Neural cell (in vitro differentiated cells): Measurements from ENCODE around the gene NCKAP1. TPM values are rescaled to one million over a fixed set of nuclear protein-coding genes. Genes with fewer than 3 reads are reported as not detected.

Experiments used
- H2AFZ ChIP-seq: fragments of 200-600, 300-800 bp; sonication (generic), shearing (Covaris generic); 2 replicates; pipeline ENCODE4 v1.6.0; 2014; ENCODE audit warnings: low read depth, mild to moderate bottlenecking, antibody characterized with exemption, low read length, moderate library complexity
- H3F3A ChIP-seq: fragments of 200-600 bp; shearing (Covaris generic); 2 replicates; pipeline ENCODE4 v1.6.1; 2016; ENCODE audit warnings: mild to moderate bottlenecking, moderate library complexity, mixed read lengths, antibody characterized with exemption, low read length; ENCODE audit not compliant: insufficient read depth, poor library complexity, severe bottlenecking
- H3K27ac ChIP-seq: fragments of 200-600, 300-800 bp; sonication (generic), shearing (Covaris generic); 2 replicates; pipeline ENCODE4 v1.5.1; 2014; ENCODE audit warnings: mild to moderate bottlenecking, low read length, moderate library complexity
- H3K27me3 ChIP-seq: fragments of 300-800, 200-600 bp; sonication (generic), shearing (Covaris generic); 2 replicates; pipeline ENCODE4 v1.6.0; 2014; ENCODE audit warnings: mild to moderate bottlenecking, low read depth, low read length, moderate library complexity; ENCODE audit not compliant: insufficient read depth
- H3K36me3 ChIP-seq: fragments of 300-800, 200-600 bp; sonication (generic), shearing (Covaris generic); 2 replicates; pipeline ENCODE4 v1.5.1; 2014; ENCODE audit warnings: mild to moderate bottlenecking, antibody characterized with exemption, low read length, moderate library complexity; ENCODE audit not compliant: insufficient read depth
- H3K4me2 ChIP-seq: fragments of 300-800, 200-600 bp; sonication (generic), shearing (Covaris generic); 2 replicates; pipeline ENCODE4 v1.6.0; 2014; ENCODE audit warnings: mild to moderate bottlenecking, low read length
- H3K4me3 ChIP-seq: fragments of 300-800, 200-600 bp; sonication (generic), shearing (Covaris generic); 2 replicates; pipeline ENCODE4 v1.5.1; 2014; ENCODE audit warnings: mild to moderate bottlenecking, low read length, moderate library complexity
- H3K79me2 ChIP-seq: fragments of 200-600 bp; shearing (Covaris generic); replicated peaks from 2 replicates; pipeline ENCODE4 v1.6.0; 2014; ENCODE audit warnings: mild to moderate bottlenecking, low read length, moderate library complexity; ENCODE audit not compliant: insufficient read depth
- H3K9ac ChIP-seq: fragments of 300-800, 200-600 bp; sonication (generic), shearing (Covaris generic); 2 replicates; pipeline ENCODE4 v1.6.1; 2016; ENCODE audit warnings: mild to moderate bottlenecking, low read length, mixed read lengths
- H3K9me2 ChIP-seq: fragments of 200-600 bp; shearing (Covaris generic); 2 replicates; pipeline ENCODE4 v1.6.1; 2016; ENCODE audit warnings: mild to moderate bottlenecking, low read length, mixed read lengths; ENCODE audit not compliant: insufficient read depth
- H3K9me3 ChIP-seq: fragments of 200-600, 300-800 bp; sonication (generic), shearing (Covaris generic); 2 replicates; pipeline ENCODE4 v1.6.1; 2016; ENCODE audit warnings: mild to moderate bottlenecking, mixed run types, low read length, moderate library complexity, mixed read lengths
- H4K20me1 ChIP-seq: fragments of 200-600 bp; shearing (Covaris generic); 2 replicates; pipeline ENCODE4 v1.6.1; 2016; ENCODE audit warnings: mild to moderate bottlenecking, mixed run types; ENCODE audit not compliant: insufficient read depth
- CTCF ChIP-seq: fragments of 450-650 bp; IDR thresholded peaks from 2 replicates; pipeline ENCODE4 v1.5.1; 2014; ENCODE audit warnings: antibody characterized with exemption, mild to moderate bottlenecking, moderate library complexity; ENCODE audit not compliant: poor library complexity, severe bottlenecking
- EP300 ChIP-seq: fragments of 450-650 bp; conservative IDR thresholded peaks from 2 replicates; pipeline ENCODE4 v1.6.1; 2014; ENCODE audit warnings: antibody characterized with exemption, mild to moderate bottlenecking, moderate library complexity; ENCODE audit not compliant: poor library complexity, severe bottlenecking
- EZH2 ChIP-seq: fragments of 200-600, 300-800 bp; shearing (Covaris generic), sonication (generic); IDR thresholded peaks from 2 replicates; pipeline ENCODE4 v1.6.1; 2014; ENCODE audit warnings: antibody characterized with exemption, low read length, borderline replicate concordance, mild to moderate bottlenecking; ENCODE audit not compliant: insufficient read depth, poor library complexity, severe bottlenecking
- MXI1 ChIP-seq: fragments of 450-650 bp; conservative IDR thresholded peaks from 2 replicates; pipeline ENCODE4 v1.6.1; 2014; ENCODE audit warnings: antibody characterized with exemption, mild to moderate bottlenecking; ENCODE audit not compliant: poor library complexity, severe bottlenecking
- POLR2AphosphoS5 ChIP-seq: IDR thresholded peaks from 2 replicates; pipeline ENCODE4 v1.6.1; 2012
- RAD21 ChIP-seq: fragments of 450-650 bp; conservative IDR thresholded peaks from 2 replicates; pipeline ENCODE4 v1.6.1; 2014; ENCODE audit warnings: antibody characterized with exemption, mild to moderate bottlenecking, moderate library complexity
- SMC3 ChIP-seq: fragments of 450-650 bp; conservative IDR thresholded peaks from 2 replicates; pipeline ENCODE4 v1.6.1; 2014; ENCODE audit warnings: antibody characterized with exemption, mild to moderate bottlenecking, moderate library complexity; ENCODE audit not compliant: poor library complexity
- TAF1 ChIP-seq: IDR thresholded peaks from 2 replicates; pipeline ENCODE4 v1.6.1; 2012; ENCODE audit warnings: low read depth
- polyA plus RNA-seq: library from polyadenylated mRNA; depleted of rRNA; stranded (reverse); fragments of >200 nt; gene quantifications from 2 replicates; pipeline ENCODE4 v1.2.3, GENCODE V29; 2014

NCKAP1 gene
- polyA plus RNA-seq, 1 donor from 2014 or later = 124 TPM

GRCh38 chr2:182952741-182953450 is 85.4 kb downstream of the NCKAP1 start:
- Histone ChIP-seq H2AFZ (no peak overlapping the region), H3K9ac (no peak overlapping the region), H4K20me1 (no peaks in the 10 kb centered on the region), H3K9me2 (no peaks in the 10 kb centered on the region), H3K4me2 (no peak overlapping the region), H3K27me3 (no peaks in the 10 kb centered on the region), H3K9me3 (no peaks in the 10 kb centered on the region), H3K4me3 (no peak overlapping the region), H3K79me2 (no peaks in the 10 kb centered on the region), H3K27ac (no peak overlapping the region), H3K36me3 (no peaks in the 10 kb centered on the region), H3F3A (peaks cover 3% of the 10 kb centered on the region)
- TF ChIP-seq TAF1 (no peak), CTCF (no peak), RAD21 (no peak), SMC3 (no peak), EZH2 (no peak), EP300 (no peak), POLR2AphosphoS5 (no peak), MXI1 (no peak)

GRCh38 chr2:182951948-182952663 is 86.2 kb downstream of the NCKAP1 start:
- Histone ChIP-seq H3K4me2 (no peak overlapping the region), H3K4me3 (no peak overlapping the region), H3K9me3 (no peaks in the 10 kb centered on the region), H3K79me2 (no peaks in the 10 kb centered on the region), H4K20me1 (no peaks in the 10 kb centered on the region), H3F3A (peaks cover 3% of the 10 kb centered on the region), H3K27ac (no peak overlapping the region), H3K27me3 (no peaks in the 10 kb centered on the region), H3K36me3 (no peaks in the 10 kb centered on the region), H2AFZ (no peak overlapping the region), H3K9me2 (no peaks in the 10 kb centered on the region), H3K9ac (no peak overlapping the region)
- TF ChIP-seq EZH2 = no peak
- no peak for TF ChIP-seq CTCF
- no peak for TF ChIP-seq SMC3
- no peak for TF ChIP-seq MXI1
- TF ChIP-seq POLR2AphosphoS5 = no peak
- TF ChIP-seq EP300 = no peak
